ENCODE data around the gene LEKR1. TPM values are rescaled to one million over a fixed set of nuclear protein-coding genes. Genes with fewer than 3 reads are reported as not detected.

The LEKR1 gene
- total and polyA plus RNA-seq, 7 donors, result 0.12 to 0.79 (median 0.32) TPM; not detected in 2

- Histone ChIP-seq H3K4me3 (no peak overlapping the region), H3K36me3 (ENCODE audit: insufficient read depth in 1 of 2, low read depth in 1 of 2) (no peaks in the 10 kb centered on the region), H3K27ac (no peak overlapping the region), H3K9me3 (no peaks in the 10 kb centered on the region), H3K4me1 (no peaks in the 10 kb centered on the region), H3K27me3 (ENCODE audit: insufficient read depth in 3 of 3, low read length in 2 of 3) (no peaks in the 10 kb centered on the region)
- WGBS, 3 donors, result 81 to 92% (median 91%) methylated on average over 1 of the region's 1 CpG
- no peak for TF ChIP-seq CTCF (IDR thresholded peaks at IDR 0.05)
- intact Hi-C loops (cut with DNase I), result no loop called here
- ATAC-seq (no peak), DNase-seq (no peak)
Measured at GRCh38 chr3:156803952-156804741, 22.0 kb upstream of the LEKR1 start.

- intact Hi-C loops (cut with DNase I), result no loop called here
- ATAC-seq (no peak), DNase-seq (no peak)
- no peaks in the 10 kb centered on the region for H3K36me3 ChIP-seq (ENCODE audit: insufficient read depth in 1 of 2, low read depth in 1 of 2)
- no peaks in the 10 kb centered on the region for H3K27me3 ChIP-seq (ENCODE audit: insufficient read depth in 3 of 3, low read length in 2 of 3)
- H3K4me3 ChIP-seq, result no peak overlapping the region
- no peak overlapping the region for H3K27ac ChIP-seq
- no peak for TF ChIP-seq CTCF (IDR thresholded peaks at IDR 0.05)
- peaks cover 6% of the 10 kb centered on the region for H3K4me1 ChIP-seq
- H3K9me3 ChIP-seq, result no peaks in the 10 kb centered on the region
Measured at GRCh38 chr3:156806698-156807097, 19.5 kb upstream of the LEKR1 start.

GRCh38 chr3:156808025-156808424 is 18.1 kb upstream of the LEKR1 start:
- H3K4me3 ChIP-seq, result no peak overlapping the region
- peaks cover 20% of the 10 kb centered on the region for H3K4me1 ChIP-seq
- intact Hi-C loops (cut with DNase I), result no loop called here
- WGBS, 3 donors, result 93 to 100% (median 98%) methylated on average over 2 of the region's 2 CpGs
- H3K27me3 ChIP-seq (ENCODE audit: insufficient read depth in 3 of 3, low read length in 2 of 3), result no peaks in the 10 kb centered on the region
- ATAC-seq (no peak), DNase-seq (no peak)
- no peaks in the 10 kb centered on the region for H3K9me3 ChIP-seq
- no peak overlapping the region for H3K27ac ChIP-seq
- TF ChIP-seq CTCF (IDR thresholded peaks at IDR 0.05), result no peak
- H3K36me3 ChIP-seq (ENCODE audit: insufficient read depth in 1 of 2, low read depth in 1 of 2), result no peaks in the 10 kb centered on the region

GRCh38 chr3:156811089-156811862 is 14.9 kb upstream of the LEKR1 start:
- H3K27ac ChIP-seq, result no peak overlapping the region
- intact Hi-C loops (cut with DNase I), result loop anchor here (5.0 to 10.0 kb wide), 3 partner anchors 134 to 274 kb away; no protein-coding TSS in a partner anchor
- ATAC-seq, result no peak

More at GRCh38 chr3:156811089-156811862, 14.9 kb upstream of the LEKR1 start:
- H3K27me3 ChIP-seq (ENCODE audit: insufficient read depth in 3 of 3, low read length in 2 of 3), result no peaks in the 10 kb centered on the region
- DNase-seq, result no peak
- H3K36me3 ChIP-seq (ENCODE audit: insufficient read depth in 1 of 2, low read depth in 1 of 2), result no peaks in the 10 kb centered on the region
- no peaks in the 10 kb centered on the region for H3K9me3 ChIP-seq
- TF ChIP-seq CTCF (IDR thresholded peaks at IDR 0.05), result no peak
- H3K4me3 ChIP-seq, result no peak overlapping the region
- 35 to 40% (median 37%) methylated on average over 2 of the region's 2 CpGs for WGBS, 3 donors
- H3K4me1 ChIP-seq, result peaks cover 21% of the 10 kb centered on the region

Measured in psoas muscle (tissue), 8 donors.